ENCODE data around the gene NWD2.

The NWD2 gene

DNA sequence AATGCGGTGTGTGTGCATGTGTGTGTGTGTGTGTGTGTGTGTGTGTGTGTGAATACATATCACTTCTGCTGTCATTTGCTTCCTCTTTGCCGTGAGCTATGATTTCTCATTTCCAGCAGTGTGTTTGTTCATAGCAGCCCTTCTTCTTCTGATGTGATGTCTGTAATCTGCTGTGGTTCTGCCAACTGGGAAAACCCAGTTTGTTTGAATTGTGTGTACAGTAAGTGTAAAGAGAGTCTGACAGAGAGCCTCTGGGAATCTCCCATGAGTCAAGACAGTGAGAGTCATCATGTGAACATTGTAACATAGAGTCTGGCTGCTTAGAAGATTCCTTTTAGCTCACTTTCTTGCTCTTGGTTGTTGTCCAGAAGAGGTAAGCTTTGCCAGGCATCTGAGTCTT, 8.4 kb upstream of the NWD2 start:
- Histone ChIP-seq H3K27ac (ENCODE audit: low read length) (no peak overlapping the region), H3K9ac (ENCODE audit: low read length in 2 of 2) (no peak overlapping the region), H3K27me3 (ENCODE audit: control insufficient read depth in 1 of 2, insufficient read depth in 2 of 2, low read length in 2 of 2) (peaks cover 0 to 5% of the 10 kb centered on the region in 2 donors), H3K9me3 (ENCODE audit: control insufficient read depth in 2 of 2, low read length in 2 of 2) (no peaks in the 10 kb centered on the region), H3K4me1 (ENCODE audit: control insufficient read depth, insufficient read depth, low read length) (no peaks in the 10 kb centered on the region), H3K4me3 (ENCODE audit: low read length in 2 of 2) (no peak overlapping the region), H3K36me3 (ENCODE audit: control insufficient read depth in 2 of 2, insufficient read depth in 2 of 2, low read length in 2 of 2) (no peaks in the 10 kb centered on the region)

DNA sequence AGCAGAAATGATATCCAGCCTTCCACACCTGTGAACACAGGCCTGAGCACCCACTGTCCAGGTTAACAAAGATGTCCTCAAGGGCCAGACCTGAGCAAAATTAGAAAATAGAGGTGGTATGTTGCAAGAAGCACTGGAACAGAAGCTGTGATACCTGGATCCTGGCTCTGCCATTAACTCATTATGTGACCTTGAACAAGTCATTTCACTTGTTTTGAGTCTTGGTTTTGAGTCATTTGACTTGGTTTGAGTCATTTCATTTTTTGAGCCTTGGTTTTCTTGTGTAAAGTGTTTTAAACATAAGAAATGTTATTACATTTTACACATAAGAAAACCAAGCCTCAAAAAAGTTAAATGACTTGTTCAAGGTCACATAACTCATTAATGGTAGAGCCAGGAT, 2.9 kb upstream of the NWD2 start:
- no peak overlapping the region for H3K9ac ChIP-seq (ENCODE audit: low read length in 2 of 2)
- no peaks in the 10 kb centered on the region for H3K9me3 ChIP-seq (ENCODE audit: control insufficient read depth in 2 of 2, low read length in 2 of 2)
- no peak overlapping the region for H3K27ac ChIP-seq (ENCODE audit: low read length)
- H3K27me3 ChIP-seq (ENCODE audit: control insufficient read depth in 1 of 2, insufficient read depth in 2 of 2, low read length in 2 of 2): peaks cover 12 to 29% of the 10 kb centered on the region in 2 donors
- no peak overlapping the region for H3K4me3 ChIP-seq (ENCODE audit: low read length in 2 of 2)
- no peaks in the 10 kb centered on the region for H3K36me3 ChIP-seq (ENCODE audit: control insufficient read depth in 2 of 2, insufficient read depth in 2 of 2, low read length in 2 of 2)
- peaks cover 3% of the 10 kb centered on the region for H3K4me1 ChIP-seq (ENCODE audit: control insufficient read depth, insufficient read depth, low read length)

DNA sequence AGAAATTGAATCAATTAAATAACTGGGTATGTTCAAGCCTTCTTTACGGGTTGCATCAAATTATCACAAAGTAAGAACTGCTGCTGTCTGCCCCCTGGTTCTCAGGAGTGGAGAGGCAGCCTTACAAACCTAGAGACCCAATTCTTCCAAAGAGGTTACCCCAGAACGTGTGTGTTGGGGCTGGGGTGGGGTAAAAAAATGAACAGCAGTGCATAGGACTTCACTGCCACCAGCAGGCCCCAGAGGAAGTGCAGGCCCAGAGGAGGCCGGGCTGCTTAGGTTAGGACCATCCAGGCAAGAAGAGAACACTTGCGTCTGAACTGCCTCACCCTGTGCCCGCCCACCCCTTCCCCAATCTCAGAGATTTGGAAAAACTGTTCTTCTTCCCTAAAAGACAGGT, 1.5 kb upstream of the NWD2 start:
- H3K27me3 ChIP-seq (ENCODE audit: control insufficient read depth in 1 of 2, insufficient read depth in 2 of 2, low read length in 2 of 2): peaks cover 12 to 27% of the 10 kb centered on the region in 2 donors
- H3K36me3 ChIP-seq (ENCODE audit: control insufficient read depth in 2 of 2, insufficient read depth in 2 of 2, low read length in 2 of 2): no peaks in the 10 kb centered on the region
- H3K27ac ChIP-seq (ENCODE audit: low read length): no peak overlapping the region
- H3K4me1 ChIP-seq (ENCODE audit: control insufficient read depth, insufficient read depth, low read length): peaks cover 3% of the 10 kb centered on the region
- H3K9ac ChIP-seq (ENCODE audit: low read length in 2 of 2): no peak overlapping the region
- H3K4me3 ChIP-seq (ENCODE audit: low read length in 2 of 2): no peak overlapping the region
- no peaks in the 10 kb centered on the region for H3K9me3 ChIP-seq (ENCODE audit: control insufficient read depth in 2 of 2, low read length in 2 of 2)

DNA sequence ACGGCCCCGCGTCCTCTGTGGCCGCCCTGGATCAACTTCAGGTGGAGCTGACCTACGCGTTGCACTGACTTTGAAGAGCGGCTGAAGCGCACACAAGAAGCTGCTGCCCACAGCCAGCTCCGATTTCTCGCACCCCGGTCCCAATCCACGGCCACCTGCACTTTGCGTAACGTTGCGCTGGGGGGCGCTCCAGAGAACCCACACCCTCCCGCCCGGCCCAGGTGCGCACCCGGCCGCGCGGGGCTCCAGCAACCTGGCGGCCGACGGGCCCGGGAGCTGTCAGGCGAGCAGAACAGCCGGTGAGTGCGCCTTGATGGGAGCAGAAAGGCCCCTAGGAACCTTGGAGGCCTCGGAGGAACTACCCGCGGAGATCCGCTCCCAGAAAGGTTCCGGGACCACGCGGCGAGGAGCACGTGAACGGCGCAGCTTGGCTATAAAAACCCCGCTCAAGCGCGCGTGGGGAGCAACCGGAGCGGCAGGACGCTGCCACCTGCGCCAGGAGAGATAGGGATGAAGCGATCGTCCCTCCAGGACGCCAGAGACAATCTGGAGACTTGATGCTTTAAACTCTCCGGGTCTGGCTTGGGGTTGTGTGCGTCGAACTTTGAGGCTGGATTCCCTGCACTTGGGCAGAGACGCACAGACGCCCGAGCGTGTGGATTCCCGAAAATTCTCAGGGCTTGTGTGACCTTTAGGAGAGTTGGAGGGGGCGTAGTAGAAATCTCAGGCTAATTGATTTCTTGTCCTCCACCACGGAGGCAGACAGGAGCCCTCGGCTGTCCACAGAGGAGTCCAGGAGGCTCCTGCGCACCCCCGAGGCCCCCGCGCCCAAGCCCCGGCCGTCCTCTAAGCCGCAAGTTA, 591 bp upstream of the NWD2 start:
- Histone ChIP-seq H3K4me3 (ENCODE audit: low read length in 2 of 2) (no peak overlapping the region), H3K36me3 (ENCODE audit: control insufficient read depth in 2 of 2, insufficient read depth in 2 of 2, low read length in 2 of 2) (no peaks in the 10 kb centered on the region), H3K4me1 (ENCODE audit: control insufficient read depth, insufficient read depth, low read length) (peaks cover 3% of the 10 kb centered on the region), H3K27me3 (ENCODE audit: control insufficient read depth in 1 of 2, insufficient read depth in 2 of 2, low read length in 2 of 2) (peaks cover 12 to 27% of the 10 kb centered on the region in 2 donors), H3K9ac (ENCODE audit: low read length in 2 of 2) (no peak overlapping the region), H3K9me3 (ENCODE audit: control insufficient read depth in 2 of 2, low read length in 2 of 2) (no peaks in the 10 kb centered on the region), H3K27ac (ENCODE audit: low read length) (no peak overlapping the region)

DNA sequence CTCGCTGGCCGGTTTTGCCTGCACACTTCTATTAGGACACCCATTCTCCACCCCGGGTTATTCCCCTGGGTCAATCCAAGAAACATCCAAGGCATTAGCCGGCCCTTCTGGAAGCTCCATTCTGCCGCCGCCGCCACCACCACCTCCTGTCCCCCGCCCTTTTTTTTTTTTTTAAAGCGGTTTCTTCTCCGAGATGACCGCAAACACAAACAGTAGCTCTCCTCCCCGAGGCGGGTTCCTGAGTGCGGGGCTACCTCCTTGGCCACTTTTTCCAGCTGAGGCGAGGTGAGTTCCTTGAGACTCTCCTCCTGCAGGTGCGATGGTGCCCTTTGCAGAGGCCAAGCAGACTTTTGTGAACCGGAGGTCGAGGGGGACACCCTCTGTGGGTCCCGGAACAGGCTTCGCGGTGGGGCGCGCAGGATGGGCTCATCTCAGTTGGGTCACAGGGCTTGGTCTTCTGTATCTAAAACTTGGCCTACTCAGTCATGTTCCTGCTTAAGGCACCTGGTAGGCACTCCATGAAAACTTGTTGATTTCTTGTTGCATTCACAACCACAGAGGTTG, 930 bp downstream of the NWD2 start:
- Histone ChIP-seq H3K27ac (ENCODE audit: low read length) (no peak overlapping the region), H3K36me3 (ENCODE audit: control insufficient read depth in 2 of 2, insufficient read depth in 2 of 2, low read length in 2 of 2) (no peaks in the 10 kb centered on the region), H3K4me1 (ENCODE audit: control insufficient read depth, insufficient read depth, low read length) (peaks cover 3% of the 10 kb centered on the region), H3K27me3 (ENCODE audit: control insufficient read depth in 1 of 2, insufficient read depth in 2 of 2, low read length in 2 of 2) (peaks cover 12 to 24% of the 10 kb centered on the region in 2 donors), H3K9ac (ENCODE audit: low read length in 2 of 2) (no peak overlapping the region), H3K9me3 (ENCODE audit: control insufficient read depth in 2 of 2, low read length in 2 of 2) (no peaks in the 10 kb centered on the region), H3K4me3 (ENCODE audit: low read length in 2 of 2) (no peak overlapping the region)

DNA sequence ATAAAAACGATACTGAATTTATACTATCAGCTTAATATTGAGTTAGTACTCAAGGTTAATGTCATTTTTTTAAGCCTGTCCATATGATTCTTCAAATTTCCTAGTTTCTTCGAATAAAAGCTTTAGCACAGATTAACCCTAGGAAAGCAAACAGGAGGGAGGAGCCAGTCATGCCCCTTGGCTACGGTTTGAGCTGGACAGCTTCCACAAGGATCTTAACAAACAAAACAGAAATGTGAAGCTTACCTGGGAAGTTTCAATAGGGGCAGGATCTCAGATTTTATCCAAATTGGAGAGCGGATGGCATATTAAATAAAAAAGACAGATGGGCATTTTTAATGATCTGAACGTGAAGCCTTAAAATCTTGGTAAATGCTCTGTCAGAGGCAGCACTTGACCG, 2.3 kb downstream of the NWD2 start:
- Histone ChIP-seq H3K9ac (ENCODE audit: low read length in 2 of 2) (no peak overlapping the region), H3K9me3 (ENCODE audit: control insufficient read depth in 2 of 2, low read length in 2 of 2) (no peaks in the 10 kb centered on the region), H3K4me3 (ENCODE audit: low read length in 2 of 2) (no peak overlapping the region), H3K27ac (ENCODE audit: low read length) (no peak overlapping the region), H3K27me3 (ENCODE audit: control insufficient read depth in 1 of 2, insufficient read depth in 2 of 2, low read length in 2 of 2) (peaks cover 12 to 24% of the 10 kb centered on the region in 2 donors), H3K4me1 (ENCODE audit: control insufficient read depth, insufficient read depth, low read length) (peaks cover 3% of the 10 kb centered on the region), H3K36me3 (ENCODE audit: control insufficient read depth in 2 of 2, insufficient read depth in 2 of 2, low read length in 2 of 2) (no peaks in the 10 kb centered on the region)

DNA sequence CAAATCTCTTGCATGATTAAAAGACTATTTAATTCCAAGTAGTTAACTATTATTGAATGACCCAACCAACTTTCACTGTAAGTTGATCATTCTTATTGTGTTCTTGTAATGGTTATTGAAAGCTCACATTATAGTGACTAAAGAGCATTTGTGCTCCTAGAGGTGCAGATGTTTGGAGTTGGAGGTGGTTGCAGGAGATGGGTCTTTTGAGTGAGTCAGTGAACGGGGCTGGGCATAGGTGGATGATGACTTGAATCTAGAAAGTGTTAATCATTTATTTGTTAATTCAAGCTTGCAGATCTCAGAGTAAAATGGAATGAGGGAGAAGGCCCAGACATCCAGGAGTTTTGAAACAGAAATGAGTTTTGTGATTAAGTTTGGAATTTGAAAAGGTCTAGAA, 13.7 kb downstream of the NWD2 start:
- no peak overlapping the region for H3K4me3 ChIP-seq (ENCODE audit: low read length in 2 of 2)
- no peaks in the 10 kb centered on the region for H3K36me3 ChIP-seq (ENCODE audit: control insufficient read depth in 2 of 2, insufficient read depth in 2 of 2, low read length in 2 of 2)
- H3K9ac ChIP-seq (ENCODE audit: low read length in 2 of 2): no peak overlapping the region
- no peaks in the 10 kb centered on the region for H3K4me1 ChIP-seq (ENCODE audit: control insufficient read depth, insufficient read depth, low read length)
- H3K27me3 ChIP-seq (ENCODE audit: control insufficient read depth in 1 of 2, insufficient read depth in 2 of 2, low read length in 2 of 2): no peaks in the 10 kb centered on the region
- H3K9me3 ChIP-seq (ENCODE audit: control insufficient read depth in 2 of 2, low read length in 2 of 2): no peaks in the 10 kb centered on the region
- H3K27ac ChIP-seq (ENCODE audit: low read length): no peak overlapping the region

DNA sequence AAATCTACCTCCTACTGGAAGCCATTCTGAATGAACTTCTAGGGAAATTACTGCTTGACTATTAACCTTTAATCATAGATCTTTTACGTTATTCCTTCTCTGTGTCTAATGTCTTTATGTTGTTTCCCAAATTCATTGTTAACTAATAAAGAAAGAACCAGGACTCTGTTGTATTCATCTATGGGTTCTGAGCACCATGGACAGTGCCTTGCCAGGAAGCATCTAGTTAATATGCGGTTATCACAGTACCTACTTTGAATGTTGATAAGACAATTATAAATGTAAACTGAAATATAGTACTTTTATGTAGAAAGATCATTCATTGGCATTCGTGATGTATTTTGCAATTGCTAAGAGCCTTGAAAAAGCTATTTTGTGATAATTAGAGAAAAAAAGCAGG, 23.8 kb downstream of the NWD2 start:
- H3K27me3 ChIP-seq (ENCODE audit: control insufficient read depth in 1 of 2, insufficient read depth in 2 of 2, low read length in 2 of 2): no peaks in the 10 kb centered on the region
- H3K27ac ChIP-seq (ENCODE audit: low read length): no peak overlapping the region
- no peak overlapping the region for H3K4me3 ChIP-seq (ENCODE audit: low read length in 2 of 2)
- no peaks in the 10 kb centered on the region for H3K9me3 ChIP-seq (ENCODE audit: control insufficient read depth in 2 of 2, low read length in 2 of 2)
- H3K9ac ChIP-seq (ENCODE audit: low read length in 2 of 2): no peak overlapping the region
- H3K4me1 ChIP-seq (ENCODE audit: control insufficient read depth, insufficient read depth, low read length): no peaks in the 10 kb centered on the region
- H3K36me3 ChIP-seq (ENCODE audit: control insufficient read depth in 2 of 2, insufficient read depth in 2 of 2, low read length in 2 of 2): no peaks in the 10 kb centered on the region

DNA sequence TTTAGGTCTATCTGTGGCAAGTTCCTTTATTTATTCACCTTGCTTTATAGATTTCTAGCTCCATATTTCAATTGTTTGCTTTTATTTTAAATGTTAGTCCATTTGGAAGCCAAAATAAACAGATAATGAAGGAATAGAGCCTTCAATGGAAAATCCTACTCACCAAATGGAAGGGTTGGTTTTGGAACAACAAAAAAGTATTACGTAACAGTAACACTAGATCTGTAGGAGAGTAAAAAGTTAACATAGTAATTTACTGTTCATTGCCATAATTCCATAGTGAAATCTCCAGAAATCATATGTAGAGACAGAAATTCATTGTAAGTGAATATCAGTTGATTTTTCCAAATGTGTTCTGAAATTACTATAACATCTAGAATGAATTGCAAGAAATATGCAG, 34.6 kb downstream of the NWD2 start:
- Histone ChIP-seq H3K9ac (ENCODE audit: low read length in 2 of 2) (no peak overlapping the region), H3K4me3 (ENCODE audit: low read length in 2 of 2) (no peak overlapping the region), H3K27me3 (ENCODE audit: control insufficient read depth in 1 of 2, insufficient read depth in 2 of 2, low read length in 2 of 2) (no peaks in the 10 kb centered on the region), H3K9me3 (ENCODE audit: control insufficient read depth in 2 of 2, low read length in 2 of 2) (no peaks in the 10 kb centered on the region), H3K27ac (ENCODE audit: low read length) (no peak overlapping the region), H3K4me1 (ENCODE audit: control insufficient read depth, insufficient read depth, low read length) (no peaks in the 10 kb centered on the region), H3K36me3 (ENCODE audit: control insufficient read depth in 2 of 2, insufficient read depth in 2 of 2, low read length in 2 of 2) (no peaks in the 10 kb centered on the region)

DNA sequence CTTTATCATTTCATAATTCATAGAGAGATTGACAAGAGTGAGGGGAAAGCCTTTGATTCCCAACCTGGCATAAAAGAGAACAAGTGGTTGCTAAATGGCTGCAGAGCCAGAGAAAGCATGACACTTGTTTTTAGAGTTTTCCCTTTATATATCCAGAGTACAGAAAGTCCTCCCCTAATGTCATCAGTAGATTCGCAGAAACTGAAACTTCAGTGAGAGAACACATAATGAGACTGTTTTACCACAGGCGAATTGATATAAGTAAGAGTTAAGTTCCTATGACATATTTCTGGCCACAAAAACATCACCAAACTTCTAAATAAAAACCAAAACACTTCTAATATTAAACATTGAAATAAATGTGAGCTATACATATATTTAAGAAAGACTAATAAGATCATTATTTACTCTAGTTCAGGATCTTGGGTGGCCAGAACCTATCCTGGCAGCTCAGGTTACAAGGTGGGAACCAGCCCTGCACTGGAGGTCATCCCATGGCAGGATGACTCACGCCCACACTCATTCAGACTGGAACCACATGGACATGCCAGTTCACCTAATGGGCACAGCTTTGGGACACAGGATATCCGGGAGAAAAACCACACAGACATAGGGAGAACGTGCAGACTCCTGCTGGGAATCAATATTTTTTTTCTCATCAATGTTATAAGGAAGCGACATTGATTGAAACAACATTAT, 35.5 kb downstream of the NWD2 start:
- Histone ChIP-seq H3K9me3 (ENCODE audit: control insufficient read depth in 2 of 2, low read length in 2 of 2) (no peaks in the 10 kb centered on the region), H3K27ac (ENCODE audit: low read length) (no peak overlapping the region), H3K27me3 (ENCODE audit: control insufficient read depth in 1 of 2, insufficient read depth in 2 of 2, low read length in 2 of 2) (no peaks in the 10 kb centered on the region), H3K36me3 (ENCODE audit: control insufficient read depth in 2 of 2, insufficient read depth in 2 of 2, low read length in 2 of 2) (no peaks in the 10 kb centered on the region), H3K4me3 (ENCODE audit: low read length in 2 of 2) (no peak overlapping the region), H3K4me1 (ENCODE audit: control insufficient read depth, insufficient read depth, low read length) (no peaks in the 10 kb centered on the region), H3K9ac (ENCODE audit: low read length in 2 of 2) (no peak overlapping the region)

DNA sequence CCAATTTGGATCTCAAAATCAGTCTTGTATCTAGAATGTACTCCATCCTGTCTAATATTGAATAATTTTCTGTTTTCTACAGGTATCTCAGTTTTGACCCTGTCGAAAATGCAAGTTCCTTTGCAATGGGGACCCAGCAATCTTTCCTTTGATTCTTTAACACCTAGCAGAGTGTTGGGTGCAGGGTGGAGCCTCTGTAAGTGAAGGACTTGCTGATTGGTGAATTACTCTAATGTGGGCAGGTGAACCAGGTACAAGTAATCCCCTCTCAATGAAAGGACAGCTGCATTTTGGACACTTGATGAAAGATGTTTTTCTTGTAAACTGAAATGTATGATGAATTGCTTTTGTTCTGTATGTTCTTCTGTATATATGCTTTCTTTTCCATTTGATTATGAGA, 54.9 kb downstream of the NWD2 start:
- Histone ChIP-seq H3K4me3 (ENCODE audit: low read length in 2 of 2) (no peak overlapping the region), H3K36me3 (ENCODE audit: control insufficient read depth in 2 of 2, insufficient read depth in 2 of 2, low read length in 2 of 2) (no peaks in the 10 kb centered on the region), H3K9ac (ENCODE audit: low read length in 2 of 2) (no peak overlapping the region), H3K27ac (ENCODE audit: low read length) (no peak overlapping the region), H3K4me1 (ENCODE audit: control insufficient read depth, insufficient read depth, low read length) (no peaks in the 10 kb centered on the region), H3K27me3 (ENCODE audit: control insufficient read depth in 1 of 2, insufficient read depth in 2 of 2, low read length in 2 of 2) (no peaks in the 10 kb centered on the region), H3K9me3 (ENCODE audit: control insufficient read depth in 2 of 2, low read length in 2 of 2) (no peaks in the 10 kb centered on the region)

Data from stomach smooth muscle (tissue), 2 donors.